ENCODE results near the gene KRTAP5-6.
A peak's percentile ranks its signal among the peaks of the same experiment; 100 is the strongest.
"Not testable (repeated sequence)": the region's sequence is repeated elsewhere in the genome, so short reads cannot be mapped to it uniquely, and the experiment has no call there.

KRTAP5-6 gene

GRCh38 chr11:1682225-1682905, 14.6 kb upstream of the KRTAP5-6 start:
- FAIRE-seq: no peak

GRCh38 chr11:1683216-1683615, 13.8 kb upstream of the KRTAP5-6 start:
- not testable (repeated sequence) for FAIRE-seq; DNase-seq (ENCODE audit: insufficient read length, low spot score)

More at GRCh38 chr11:1682225-1682905, 14.6 kb upstream of the KRTAP5-6 start:
- DNase-seq (ENCODE audit: insufficient read length, low spot score): no peak

- DNase-seq (ENCODE audit: insufficient read length, low spot score); FAIRE-seq: not testable (repeated sequence)
These were observed 13.0 kb upstream of the KRTAP5-6 start for GRCh38 chr11:1683904-1684572.

- not testable (repeated sequence) for FAIRE-seq; DNase-seq (ENCODE audit: insufficient read length, low spot score)
These were observed 11.8 kb upstream of the KRTAP5-6 start for GRCh38 chr11:1684886-1685874.

- DNase-seq (ENCODE audit: insufficient read length, low spot score); FAIRE-seq: not testable (repeated sequence)
These were observed 10.8 kb upstream of the KRTAP5-6 start for GRCh38 chr11:1686220-1686619.

GRCh38 chr11:1688336-1688947, 8.6 kb upstream of the KRTAP5-6 start:
- DNase-seq (ENCODE audit: insufficient read length, low spot score); FAIRE-seq: not testable (repeated sequence)

GRCh38 chr11:1689250-1690166, 7.5 kb upstream of the KRTAP5-6 start:
- not testable (repeated sequence) for DNase-seq (ENCODE audit: insufficient read length, low spot score)
- FAIRE-seq: peak; percentile 70

- DNase-seq (ENCODE audit: insufficient read length, low spot score) (no peak), FAIRE-seq (no peak)
These were observed 6.6 kb upstream of the KRTAP5-6 start for GRCh38 chr11:1690167-1691025.

GRCh38 chr11:1691026-1691877, 5.7 kb upstream of the KRTAP5-6 start:
- DNase-seq (ENCODE audit: insufficient read length, low spot score) (no peak), FAIRE-seq (no peak)

- DNase-seq (ENCODE audit: insufficient read length, low spot score) (no peak), FAIRE-seq (no peak)
These were observed 4.9 kb upstream of the KRTAP5-6 start for GRCh38 chr11:1691878-1692707.

- DNase-seq (ENCODE audit: insufficient read length, low spot score): no peak
- FAIRE-seq: no peak
These were observed 4.2 kb upstream of the KRTAP5-6 start for GRCh38 chr11:1692708-1693326.

- DNase-seq (ENCODE audit: insufficient read length, low spot score) (peak; percentile 92), FAIRE-seq (no peak)
These were observed 3.5 kb upstream of the KRTAP5-6 start for GRCh38 chr11:1693327-1694063.

GRCh38 chr11:1694064-1694845, 2.7 kb upstream of the KRTAP5-6 start:
- DNase-seq (ENCODE audit: insufficient read length, low spot score): peak; percentile 90
- FAIRE-seq: peak; percentile 81

- DNase-seq (ENCODE audit: insufficient read length, low spot score): no peak
These were observed 2.0 kb upstream of the KRTAP5-6 start for GRCh38 chr11:1694846-1695547.

More at GRCh38 chr11:1694846-1695547, 2.0 kb upstream of the KRTAP5-6 start:
- FAIRE-seq: no peak

All from HTR-8/SVneo (cell line).